Activated CD4-positive, CD25-positive, alpha-beta regulatory T cell (primary cell): ENCODE measurements around the gene ST14.

ENCODE experiments used
- DNase-seq, 4 experiments: peaks; one replicate each; lab custom pipeline; 2025; lab: John Stamatoyannopoulos, UW

ST14 gene

GRCh38 chr11:130159657-130160497 lies at the start of gene ST14:
TSS of gene ST14 (plus strand) at chr11:130159782. CDS start at chr11:130159980, 198 bp downstream.
- DNase-seq = no peak

- no peak for DNase-seq
Observed at GRCh38 chr11:130110339-130111108, 49.1 kb upstream of the ST14 start.

GRCh38 chr11:130112071-130112830 lies 47.3 kb upstream of the ST14 start:
- no peak for DNase-seq

DNA sequence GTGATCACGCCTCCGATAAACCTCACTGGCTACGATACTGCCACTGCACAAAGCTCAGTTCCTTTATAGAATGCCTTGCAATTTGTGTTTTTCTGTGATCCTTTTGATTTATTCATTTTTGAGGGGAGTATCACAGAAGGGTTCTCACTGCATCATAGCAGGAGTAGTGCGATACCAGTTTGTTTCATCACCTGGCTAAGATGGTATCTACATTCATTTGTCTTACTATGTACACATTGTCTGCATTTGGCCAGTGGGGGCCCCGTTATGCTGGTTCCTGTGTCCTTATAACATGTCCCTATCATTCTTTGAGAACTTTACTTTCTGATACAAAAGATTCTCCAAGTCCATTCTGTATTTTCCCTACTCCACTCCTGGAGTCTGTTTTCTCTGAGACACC lies 45.3 kb upstream of the ST14 start:
- no peak for DNase-seq

- no peak for DNase-seq
Observed at GRCh38 chr11:130114726-130115125, 44.9 kb upstream of the ST14 start.

DNA sequence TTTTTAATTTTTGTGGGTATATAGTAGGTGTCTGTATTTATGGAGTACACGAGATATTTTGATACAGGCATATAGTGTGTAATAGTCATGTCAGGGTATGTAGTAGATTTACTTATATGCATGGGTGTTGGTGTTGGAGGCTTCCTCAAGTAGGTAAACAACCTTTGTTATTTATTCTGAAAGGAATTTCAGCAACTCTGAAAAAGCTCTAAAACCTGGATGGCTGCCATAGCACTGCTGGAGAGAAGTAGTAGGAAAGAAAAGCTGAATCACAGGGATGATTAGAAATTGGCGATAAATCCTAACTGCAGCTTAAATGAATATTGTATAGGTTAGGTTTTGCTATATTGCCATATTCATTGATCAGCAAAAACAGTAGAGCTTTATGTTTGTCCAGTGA lies 44.4 kb upstream of the ST14 start:
- no peak for DNase-seq

DNA sequence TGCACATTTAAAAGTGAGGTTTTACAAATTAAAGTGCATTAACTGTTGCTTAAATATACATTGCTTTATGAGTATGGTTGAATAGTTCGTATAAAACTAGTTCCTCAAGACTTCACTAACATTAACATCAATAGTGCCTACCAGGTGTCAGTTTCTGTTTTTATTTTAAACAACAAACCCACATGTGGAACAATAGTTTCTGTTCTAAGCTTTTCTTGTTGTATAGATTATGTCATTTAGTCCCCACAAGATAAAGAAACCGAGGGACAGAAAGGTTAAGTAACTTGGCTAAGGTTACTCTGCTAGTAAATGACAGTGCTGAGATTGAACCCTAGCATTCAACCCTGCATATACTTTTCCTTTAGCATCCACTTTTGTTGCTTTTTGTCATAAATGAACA lies 41.4 kb upstream of the ST14 start:
- DNase-seq = no peak

DNA sequence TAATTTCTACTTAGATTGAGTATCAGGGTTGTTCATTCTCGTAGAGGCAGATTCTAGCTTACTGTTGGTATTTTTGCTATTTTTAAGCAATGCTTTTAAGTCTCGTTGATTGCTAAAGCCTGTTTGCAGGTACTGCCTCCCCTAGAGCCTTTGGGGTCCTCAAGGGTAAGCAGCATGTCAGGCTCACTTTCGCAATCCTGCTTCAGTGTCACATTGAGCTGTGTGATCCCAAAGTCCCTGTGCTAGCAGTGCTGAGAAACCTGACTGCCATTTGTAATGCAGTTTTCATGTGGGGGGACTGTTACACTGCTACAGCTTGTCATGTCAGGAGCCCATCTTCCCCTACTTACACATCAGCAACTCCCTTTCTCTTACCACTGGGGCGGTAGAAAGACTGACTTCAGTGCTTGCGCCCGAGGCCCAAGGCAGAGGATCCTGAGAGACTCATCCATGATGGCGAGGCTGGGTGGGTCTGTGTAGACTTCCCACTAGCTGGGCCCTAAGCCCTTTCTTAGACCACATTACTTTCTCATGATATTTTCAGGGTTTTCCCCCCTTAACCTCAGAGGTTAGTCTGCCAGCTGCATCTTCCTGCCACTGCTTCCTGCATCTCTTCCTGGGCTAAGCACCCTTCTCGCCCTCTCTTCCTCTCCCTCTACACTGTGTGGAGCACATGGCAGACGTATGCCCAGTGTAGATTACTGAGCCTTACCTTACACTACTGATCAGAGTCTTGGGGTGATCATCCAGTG lies 40.8 kb upstream of the ST14 start:
- DNase-seq = no peak

DNA sequence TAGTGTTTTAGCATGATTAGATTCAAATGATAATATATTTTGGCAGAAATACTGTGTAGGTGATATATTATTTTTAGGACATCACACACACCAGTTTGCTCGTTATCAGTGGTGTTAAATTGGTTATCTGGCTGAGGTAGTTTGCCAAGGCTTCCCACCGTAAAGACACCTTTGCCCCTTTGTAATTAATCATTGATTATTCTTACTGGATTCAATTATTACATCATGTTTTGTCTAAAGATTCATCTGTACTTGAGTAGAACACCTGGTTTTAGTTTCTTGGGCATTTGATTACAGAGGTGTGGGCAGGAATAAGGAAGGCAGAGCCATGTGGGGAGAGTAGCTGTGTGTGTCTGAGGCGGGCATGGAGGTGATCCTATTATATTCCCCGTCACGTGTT lies 39.5 kb upstream of the ST14 start:
- DNase-seq = no peak

GRCh38 chr11:130121445-130121978 lies 38.1 kb upstream of the ST14 start:
- DNase-seq = no peak

GRCh38 chr11:130122141-130122575 lies 37.4 kb upstream of the ST14 start:
- DNase-seq = no peak

GRCh38 chr11:130123414-130124040 lies 36.1 kb upstream of the ST14 start:
- DNase-seq = no peak

GRCh38 chr11:130124096-130124495 lies 35.5 kb upstream of the ST14 start:
- no peak for DNase-seq

GRCh38 chr11:130125638-130126037 lies 33.9 kb upstream of the ST14 start:
- no peak for DNase-seq

DNA sequence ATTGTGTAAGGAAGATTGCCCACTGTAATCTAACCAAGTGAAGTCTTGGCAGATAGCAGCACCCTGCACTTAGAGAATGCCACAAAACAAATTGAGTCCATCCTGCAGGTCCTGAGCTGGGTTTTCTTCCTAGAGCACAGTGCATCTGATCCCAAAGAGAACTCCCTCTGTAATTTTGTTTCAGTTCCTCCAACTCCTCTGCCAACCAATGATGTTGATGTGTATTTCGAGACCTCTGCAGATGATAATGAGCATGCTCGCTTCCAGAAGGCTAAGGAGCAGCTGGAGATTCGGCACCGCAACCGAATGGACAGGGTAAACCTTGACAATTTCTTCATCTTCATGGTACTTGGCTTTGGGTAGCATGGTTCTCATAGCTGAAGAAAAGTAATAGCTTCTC lies 33.1 kb upstream of the ST14 start:
- DNase-seq = no peak

GRCh38 chr11:130127509-130127908 lies 32.1 kb upstream of the ST14 start:
- DNase-seq = no peak

GRCh38 chr11:130128626-130129025 lies 31.0 kb upstream of the ST14 start:
- DNase-seq = no peak

GRCh38 chr11:130129922-130130321 lies 29.7 kb upstream of the ST14 start:
- no peak for DNase-seq

GRCh38 chr11:130131961-130132850 lies 27.4 kb upstream of the ST14 start:
- DNase-seq = peak in 1 of 4 experiments; percentile 7

DNA sequence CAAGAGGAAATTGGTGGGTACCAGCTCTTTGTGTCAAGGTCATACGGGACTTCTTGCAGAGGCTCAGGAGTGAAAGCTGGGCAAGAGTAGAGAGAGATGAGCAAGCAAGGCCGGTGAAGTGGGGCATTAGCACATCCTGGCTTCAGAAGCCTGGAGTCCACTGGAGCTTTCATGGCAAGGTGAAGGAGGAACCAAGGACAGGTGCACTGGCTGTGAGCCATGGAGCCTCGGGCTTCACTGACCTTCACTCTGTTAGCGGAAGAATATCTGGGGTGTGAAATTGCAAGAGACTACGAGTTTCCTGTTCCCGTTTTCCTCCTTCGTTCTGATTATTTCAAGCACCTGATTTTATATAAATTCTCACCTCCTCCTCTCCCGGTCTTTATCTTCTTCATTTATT lies 25.9 kb upstream of the ST14 start:
- no peak for DNase-seq
